Keratinocyte (primary cell): Measurements from ENCODE around the gene RPP25L. TPM values are rescaled to one million over a fixed set of nuclear protein-coding genes. Genes with fewer than 3 reads are reported as not detected.

Experiments used
- DNase-seq: peaks from one replicate; pipeline ENCODE4 v3.0.0-alpha.2; 2011; ENCODE audit warnings: low read depth, missing footprints, low spot score
- FAIRE-seq: peaks from 2 replicates; lab custom pipeline; 2011; peaks lifted over from hg19 to GRCh38; lab: Jason Lieb, UNC
- H2AFZ ChIP-seq: 2 replicates; pipeline ENCODE4 v1.6.0; 2012; ENCODE audit warnings: low read length, control low read depth, inconsistent platforms; ENCODE audit not compliant: control insufficient read depth
- H3K27ac ChIP-seq: 2 replicates; pipeline ENCODE4 v1.5.1; 2011; ENCODE audit warnings: low read length; ENCODE audit not compliant: control insufficient read depth, insufficient read depth
- H3K27me3 ChIP-seq: 3 replicates; pipeline ENCODE4 v1.6.0; 2011; ENCODE audit warnings: low read length; ENCODE audit not compliant: control insufficient read depth, insufficient read depth; ENCODE audit errors: extremely low read depth
- H3K36me3 ChIP-seq, 2 experiments: 2 replicates in 1 of 2; 3 replicates in 1 of 2; pipeline ENCODE4 v1.5.1; 2011; ENCODE audit warnings: low read length in 2 of 2, mild to moderate bottlenecking in 1 of 2; ENCODE audit not compliant: control insufficient read depth in 2 of 2, insufficient read depth in 2 of 2; ENCODE audit errors: extremely low read depth in 1 of 2
- H3K4me1 ChIP-seq: 3 replicates; pipeline ENCODE4 v1.5.1; 2011; ENCODE audit warnings: low read length; ENCODE audit not compliant: control insufficient read depth, insufficient read depth; ENCODE audit errors: extremely low read depth
- H3K4me2 ChIP-seq: 3 replicates; pipeline ENCODE4 v1.6.0; 2011; ENCODE audit warnings: low read depth, low read length; ENCODE audit not compliant: control insufficient read depth, insufficient read depth; ENCODE audit errors: extremely low read depth
- H3K4me3 ChIP-seq, 3 experiments: fragments of 200-600 bp in 1 of 3; sonication (generic) in 1 of 3; 2 replicates in 2 of 3; 3 replicates in 1 of 3; pipeline ENCODE4 v1.5.1; 2011 to 2016; ENCODE audit warnings: low read length in 3 of 3, mild to moderate bottlenecking in 3 of 3, control low read depth in 2 of 3, inconsistent platforms in 1 of 3, low read depth in 1 of 3, mixed read lengths in 1 of 3, mixed run types in 1 of 3, moderate library complexity in 1 of 3; ENCODE audit not compliant: control insufficient read depth in 2 of 3, insufficient read depth in 2 of 3; ENCODE audit errors: extremely low read depth in 1 of 3
- H3K79me2 ChIP-seq: 2 replicates; pipeline ENCODE4 v1.6.0; 2012; ENCODE audit warnings: low read length; ENCODE audit not compliant: control insufficient read depth, insufficient read depth
- H3K9ac ChIP-seq: 3 replicates; pipeline ENCODE4 v1.6.0; 2011; ENCODE audit warnings: low read length; ENCODE audit not compliant: control insufficient read depth, insufficient read depth; ENCODE audit errors: extremely low read depth
- H3K9me1 ChIP-seq: 3 replicates; pipeline ENCODE4 v1.6.0; 2011; ENCODE audit warnings: low read length; ENCODE audit not compliant: control insufficient read depth, insufficient read depth; ENCODE audit errors: extremely low read depth
- H3K9me3 ChIP-seq: 2 replicates; pipeline ENCODE4 v1.5.1; 2012; ENCODE audit warnings: low read depth, low read length; ENCODE audit not compliant: control insufficient read depth
- H4K20me1 ChIP-seq: 3 replicates; pipeline ENCODE4 v1.6.0; 2011; ENCODE audit warnings: low read length; ENCODE audit not compliant: control insufficient read depth, insufficient read depth; ENCODE audit errors: extremely low read depth
- CTCF ChIP-seq, 3 experiments: IDR thresholded peaks in 1 of 3; conservative IDR thresholded peaks in 1 of 3; optimal IDR thresholded peaks in 1 of 3; 2 replicates in 2 of 3; 3 replicates in 1 of 3; pipeline versions ENCODE3 to v1.5.1; 2011; ENCODE audit warnings: low read length in 3 of 3, mild to moderate bottlenecking in 3 of 3, moderate library complexity in 2 of 3, control low read depth in 1 of 3, inconsistent platforms in 1 of 3; ENCODE audit not compliant: insufficient read depth in 2 of 3; ENCODE audit errors: extremely low read depth in 1 of 3
- EZH2 ChIP-seq: IDR thresholded peaks from one replicate; pipeline ENCODE4 v1.6.1; 2012; ENCODE audit warnings: inconsistent platforms, mild to moderate bottlenecking, low read length, moderate library complexity
- dilution Hi-C: fragments of 300-500 bp; cut with MboI; formaldehyde crosslinking; loops from one replicate; pipeline ENCODE4 v1.7.0; 2020; ENCODE audit warnings: low sequenced_read_pairs; ENCODE audit not compliant: extremely low pct_ligation_motif_present
- polyA plus RNA-seq, 5 experiments: library from polyadenylated mRNA; depleted of rRNA in 3 of 5; stranded (reverse) in 3 of 5; stranded (forward) in 1 of 5; unstranded in 1 of 5; fragments of >200 nt; gene quantifications; 1 replicate in 1 of 5; 2 replicates in 3 of 5; 3 replicates in 1 of 5; pipeline versions ENCODE4 v1.2.1 to v1.2.3, GENCODE V29; 2011 to 2012; ENCODE audit warnings: missing spikeins in 2 of 5, low read depth in 1 of 5, low replicate concordance in 1 of 5

The RPP25L gene
- polyA plus RNA-seq, 1 donor (not counting 4 experiments of a cell fraction or from before 2014, with no cell fraction given), result 23.4 TPM

- Histone ChIP-seq H3K4me2 (no peak overlapping the region), H3K27ac (no peak overlapping the region), H3K9me1 (no peaks in the 10 kb centered on the region), H3K4me3 (no peak overlapping the region), H3K9ac (no peak overlapping the region), H3K9me3 (no peaks in the 10 kb centered on the region), H3K27me3 (peaks cover 43% of the 10 kb centered on the region), H3K36me3 (no peaks in the 10 kb centered on the region), H2AFZ (no peak overlapping the region), H3K4me1 (peaks cover 8% of the 10 kb centered on the region), H3K79me2 (no peaks in the 10 kb centered on the region), H4K20me1 (no peaks in the 10 kb centered on the region)
- DNase-seq, result no peak
- FAIRE-seq, result no peak
- dilution Hi-C loops, result no loop called here
- TF ChIP-seq CTCF (optimal IDR thresholded peaks at IDR 0.05 in 1 of 3, IDR thresholded peaks at IDR 0.05 in 1 of 3, conservative IDR thresholded peaks at IDR 0.05 in 1 of 3; ENCODE audit: extremely low read depth in 1 of 3, insufficient read depth in 2 of 3, low read length in 3 of 3) (no peak), EZH2 (no peak)
These were observed 13.2 kb upstream of the RPP25L start for GRCh38 chr9:34625186-34625486.

- no peak overlapping the region for H3K9ac ChIP-seq
- H3K36me3 ChIP-seq, result no peaks in the 10 kb centered on the region
- H4K20me1 ChIP-seq, result no peaks in the 10 kb centered on the region
- TF ChIP-seq CTCF (optimal IDR thresholded peaks at IDR 0.05 in 1 of 3, IDR thresholded peaks at IDR 0.05 in 1 of 3, conservative IDR thresholded peaks at IDR 0.05 in 1 of 3; ENCODE audit: extremely low read depth in 1 of 3, insufficient read depth in 2 of 3, low read length in 3 of 3) (no peak), EZH2 (no peak)
- no peaks in the 10 kb centered on the region for H3K9me1 ChIP-seq
- FAIRE-seq, result no peak
- no peak for DNase-seq
- peaks cover 41% of the 10 kb centered on the region for H3K27me3 ChIP-seq
- H3K9me3 ChIP-seq, result no peaks in the 10 kb centered on the region
- peaks cover 2% of the 10 kb centered on the region for H3K79me2 ChIP-seq
- H3K27ac ChIP-seq, result no peak overlapping the region
- no peak overlapping the region for H3K4me3 ChIP-seq
- no peak overlapping the region for H2AFZ ChIP-seq
- H3K4me2 ChIP-seq, result no peak overlapping the region
- dilution Hi-C loops, result no loop called here
- H3K4me1 ChIP-seq, result peaks cover 9% of the 10 kb centered on the region
These were observed 12.7 kb upstream of the RPP25L start for GRCh38 chr9:34624475-34625185.
